ENCODE results near the gene CDK19.
"Not testable (repeated sequence)": the region's sequence is repeated elsewhere in the genome, so short reads cannot be mapped to it uniquely, and the experiment has no call there.

Gene CDK19

GRCh38 chr6:110617057-110617456, 198.2 kb downstream of the CDK19 start:
- DNase-seq: no peak

- DNase-seq: no peak
Observed at GRCh38 chr6:110615722-110616121, 199.5 kb downstream of the CDK19 start.

- no peak for DNase-seq
Observed at GRCh38 chr6:110614586-110614985, 200.7 kb downstream of the CDK19 start.

- no peak for DNase-seq
Observed at GRCh38 chr6:110614106-110614505, 201.2 kb downstream of the CDK19 start.

GRCh38 chr6:110613356-110613755, 201.9 kb downstream of the CDK19 start:
- no peak for DNase-seq

- DNase-seq: no peak
Observed at GRCh38 chr6:110612298-110612697, 203.0 kb downstream of the CDK19 start.

- no peak for DNase-seq
Observed at GRCh38 chr6:110609101-110609500, 206.2 kb downstream of the CDK19 start.

GRCh38 chr6:110608151-110608550, 207.1 kb downstream of the CDK19 start:
- no peak for DNase-seq

- DNase-seq: no peak
Observed at GRCh38 chr6:110606151-110606550, 209.1 kb downstream of the CDK19 start.

- DNase-seq: not testable (repeated sequence)
Observed at GRCh38 chr6:110600640-110601039, 214.6 kb downstream of the CDK19 start.

GRCh38 chr6:110597761-110598160, 217.5 kb downstream of the CDK19 start:
- DNase-seq: no peak

GRCh38 chr6:110596354-110596753, 218.9 kb downstream of the CDK19 start:
- DNase-seq: no peak

GRCh38 chr6:110595112-110595511, 220.2 kb downstream of the CDK19 start:
- DNase-seq: no peak

GRCh38 chr6:110593637-110594036, 221.6 kb downstream of the CDK19 start:
- DNase-seq: no peak

- DNase-seq: no peak
Observed at GRCh38 chr6:110592765-110593164, 222.5 kb downstream of the CDK19 start.

GRCh38 chr6:110590821-110591351, 224.4 kb downstream of the CDK19 start:
- no peak for DNase-seq

GRCh38 chr6:110589865-110590513, 225.3 kb downstream of the CDK19 start:
- no peak for DNase-seq

GRCh38 chr6:110587328-110587727, 227.9 kb downstream of the CDK19 start:
- no peak for DNase-seq

- no peak for DNase-seq
Observed at GRCh38 chr6:110581679-110582078, 233.6 kb downstream of the CDK19 start.

- not testable (repeated sequence) for DNase-seq
Observed at GRCh38 chr6:110577596-110578167, 237.6 kb downstream of the CDK19 start.

GRCh38 chr6:110575925-110576463, 239.3 kb downstream of the CDK19 start:
- no peak for DNase-seq

GRCh38 chr6:110574817-110575216, 240.5 kb downstream of the CDK19 start:
- no peak for DNase-seq

- no peak for DNase-seq
Observed at GRCh38 chr6:110573537-110573936, 241.7 kb downstream of the CDK19 start.

- no peak for DNase-seq
Observed at GRCh38 chr6:110573136-110573535, 242.1 kb downstream of the CDK19 start.
